H9 (cell line): ENCODE measurements around the gene EPHA8. TPM values are rescaled to one million over a fixed set of nuclear protein-coding genes. Genes with fewer than 3 reads are reported as not detected.

Experiments
- DNase-seq: peaks from one replicate; pipeline ENCODE4 v3.0.0-alpha.2; 2017
- H2AFZ ChIP-seq: one replicate; pipeline ENCODE4 v1.6.1; 2013; ENCODE audit warnings: mild to moderate bottlenecking, low read length, control low read depth, moderate library complexity
- H2AK5ac ChIP-seq: 2 replicates; pipeline ENCODE4 v1.6.1; 2013; ENCODE audit warnings: low read length, control low read depth, mixed read lengths; ENCODE audit not compliant: insufficient read length
- H2BK120ac ChIP-seq: one replicate; pipeline ENCODE4 v1.6.1; 2013; ENCODE audit warnings: low read depth, mild to moderate bottlenecking, low read length, control low read depth, inconsistent platforms; ENCODE audit not compliant: poor library complexity, severe bottlenecking
- H2BK12ac ChIP-seq: 2 replicates; pipeline ENCODE4 v1.6.1; 2013; ENCODE audit warnings: low read length, control low read depth, mixed read lengths, low read depth; ENCODE audit not compliant: insufficient read length
- H2BK15ac ChIP-seq: 2 replicates; pipeline ENCODE4 v1.6.1; 2013; ENCODE audit warnings: low read depth, low read length, control low read depth
- H2BK20ac ChIP-seq: one replicate; pipeline ENCODE4 v1.6.1; 2013; ENCODE audit warnings: low read depth, mild to moderate bottlenecking, low read length, control low read depth, inconsistent platforms; ENCODE audit not compliant: poor library complexity, severe bottlenecking
- H2BK5ac ChIP-seq: 2 replicates; pipeline ENCODE4 v1.6.1; 2013; ENCODE audit warnings: low read length, control low read depth, mixed read lengths; ENCODE audit not compliant: insufficient read length
- H3K14ac ChIP-seq: 2 replicates; pipeline ENCODE4 v1.6.1; 2013; ENCODE audit warnings: low read length, control low read depth; ENCODE audit not compliant: insufficient read depth
- H3K18ac ChIP-seq: 2 replicates; pipeline ENCODE4 v1.6.1; 2013; ENCODE audit warnings: low read depth, mild to moderate bottlenecking, mixed read lengths, low read length, control low read depth; ENCODE audit not compliant: insufficient read length
- H3K23ac ChIP-seq: 2 replicates; pipeline ENCODE4 v1.6.1; 2013; ENCODE audit warnings: low read length, control low read depth, mixed read lengths, low read depth; ENCODE audit not compliant: insufficient read length
- H3K23me2 ChIP-seq: 2 replicates; pipeline ENCODE4 v1.6.1; 2013; ENCODE audit warnings: low read depth, mild to moderate bottlenecking, mixed read lengths, low read length, control low read depth; ENCODE audit not compliant: insufficient read length, poor library complexity, severe bottlenecking
- H3K27ac ChIP-seq: 2 replicates; pipeline ENCODE4 v1.5.1; 2013; ENCODE audit warnings: low read length, control low read depth, mixed read lengths, low read depth; ENCODE audit not compliant: insufficient read length
- H3K27me3 ChIP-seq: 2 replicates; pipeline ENCODE4 v1.6.1; 2013; ENCODE audit warnings: low read length, control low read depth, inconsistent platforms; ENCODE audit not compliant: insufficient read depth
- H3K4ac ChIP-seq: 2 replicates; pipeline ENCODE4 v1.6.1; 2013; ENCODE audit warnings: low read depth, mild to moderate bottlenecking, control low read depth, inconsistent platforms, low read length, moderate library complexity
- H3K4me1 ChIP-seq: 2 replicates; pipeline ENCODE4 v1.6.1; 2013; ENCODE audit warnings: low read length, control low read depth, inconsistent platforms; ENCODE audit not compliant: insufficient read depth
- H3K4me2 ChIP-seq: 2 replicates; pipeline ENCODE4 v1.6.1; 2013; ENCODE audit warnings: low read length, control low read depth, mixed read lengths; ENCODE audit not compliant: insufficient read length, insufficient read depth
- H3K56ac ChIP-seq: 2 replicates; pipeline ENCODE4 v1.6.1; 2013; ENCODE audit warnings: low read depth, mild to moderate bottlenecking, mixed read lengths, low read length, control low read depth; ENCODE audit not compliant: insufficient read length
- H3K79me1 ChIP-seq: 2 replicates; pipeline ENCODE4 v1.6.1; 2013; ENCODE audit warnings: low read depth, mild to moderate bottlenecking, moderate library complexity, low read length, control low read depth, inconsistent platforms; ENCODE audit not compliant: insufficient read depth, poor library complexity, severe bottlenecking
- H3K79me2 ChIP-seq: 2 replicates; pipeline ENCODE4 v1.6.1; 2013; ENCODE audit warnings: low read length, control low read depth, inconsistent platforms; ENCODE audit not compliant: insufficient read depth
- H3K9ac ChIP-seq: 2 replicates; pipeline ENCODE4 v1.6.1; 2013; ENCODE audit warnings: low read length, control low read depth, mixed read lengths; ENCODE audit not compliant: insufficient read length; ENCODE audit errors: extremely low read depth
- H3K9me3 ChIP-seq: one replicate; pipeline ENCODE4 v1.6.1; 2013; ENCODE audit warnings: low read depth, low read length, inconsistent platforms; ENCODE audit not compliant: control insufficient read depth
- H3T11ph ChIP-seq: one replicate; pipeline ENCODE4 v1.6.1; 2013; ENCODE audit warnings: mild to moderate bottlenecking, low read length, control low read depth, inconsistent platforms
- H4K20me1 ChIP-seq: one replicate; pipeline ENCODE4 v1.6.1; 2013; ENCODE audit not compliant: control insufficient read depth, insufficient read length, insufficient read depth
- H4K5ac ChIP-seq: 2 replicates; pipeline ENCODE4 v1.6.1; 2013; ENCODE audit warnings: low read depth, mild to moderate bottlenecking, mixed read lengths, low read length, control low read depth; ENCODE audit not compliant: insufficient read length
- H4K8ac ChIP-seq: replicated peaks from 2 replicates; pipeline ENCODE4 v1.6.1; 2013; ENCODE audit warnings: low read length, control low read depth, mixed read lengths, low read depth; ENCODE audit not compliant: insufficient read length
- H4K91ac ChIP-seq: 2 replicates; pipeline ENCODE4 v1.6.1; 2013; ENCODE audit warnings: low read depth, mild to moderate bottlenecking, moderate library complexity, mixed read lengths, low read length, control low read depth; ENCODE audit not compliant: insufficient read length
- H3K27ac Mint-ChIP-seq, 3 experiments: 2 replicates in 2 of 3; 3 replicates in 1 of 3; pipeline ENCODE4 v1.8.0; 2020 to 2021; ENCODE audit warnings: mixed read lengths in 3 of 3, mild to moderate bottlenecking in 1 of 3, moderate library complexity in 1 of 3
- H3K27me3 Mint-ChIP-seq: 2 replicates; pipeline ENCODE4 v1.8.0; 2021; ENCODE audit warnings: low read depth, mild to moderate bottlenecking, moderate library complexity, mixed read lengths
- H3K36me3 Mint-ChIP-seq, 3 experiments: 2 replicates in 2 of 3; 3 replicates in 1 of 3; pipeline ENCODE4 v1.8.0; 2020 to 2021; ENCODE audit warnings: low read depth in 3 of 3, mixed read lengths in 3 of 3; ENCODE audit not compliant: insufficient read depth in 1 of 3
- H3K4me1 Mint-ChIP-seq, 2 experiments: 2 replicates each; pipeline ENCODE4 v1.8.0; 2020; ENCODE audit warnings: mixed read lengths in 2 of 2
- H3K4me3 Mint-ChIP-seq, 2 experiments: 2 replicates in 1 of 2; 3 replicates in 1 of 2; pipeline ENCODE4 v1.8.0; 2020 to 2021; ENCODE audit warnings: mild to moderate bottlenecking in 2 of 2, mixed read lengths in 2 of 2, moderate library complexity in 1 of 2
- H3K9me3 Mint-ChIP-seq, 2 experiments: 2 replicates in 1 of 2; 3 replicates in 1 of 2; pipeline ENCODE4 v1.8.0; 2020; ENCODE audit warnings: mild to moderate bottlenecking in 2 of 2, mixed read lengths in 2 of 2, moderate library complexity in 1 of 2
- CTCF ChIP-seq: fragments of 200-600 bp; sonication (generic); conservative IDR thresholded peaks from 3 replicates; pipeline ENCODE4 v1.8.0; 2021; ENCODE audit warnings: antibody characterized with exemption, mild to moderate bottlenecking
- WGBS: extraction: QIAGEN DNeasy Blood & Tissue Kit; methylation state at CpG from one replicate; pipeline ENCODE4 v1.1.7; 2013; ENCODE audit warnings: missing lambda C conversion rate, low lambda C conversion rate, mixed read lengths; ENCODE audit not compliant: insufficient read length; ENCODE audit errors: extremely low coverage; 5-methylcytosine and 5-hydroxymethylcytosine counted together
- total RNA-seq: library from RNA; stranded (reverse); gene quantifications from 2 replicates; pipeline ENCODE4 v1.2.1, GENCODE V29; 2021

EPHA8 gene
- total RNA-seq, 1 experiment from 2014 or later, result 3.4 TPM

GRCh38 chr1:22550021-22550420 lies 13.3 kb upstream of the EPHA8 start:
- no peak overlapping the region for H3K23ac ChIP-seq
- Mint-ChIP-seq H3K4me1 (peaks cover 21 to 63% of the 10 kb centered on the region in 2 experiments), H3K36me3 (no peaks in the 10 kb centered on the region; a peak in 1 of 7 replicates), H3K27me3 (peaks cover 20% of the 10 kb centered on the region), H3K27ac (no peak overlapping the region; a peak in 1 of 7 replicates), H3K4me3 (no peak overlapping the region), H3K9me3 (no peaks in the 10 kb centered on the region)
- no peak overlapping the region for H2AFZ ChIP-seq
- DNase-seq, result no peak
- no peak overlapping the region for H4K8ac ChIP-seq
- no peak overlapping the region for H3K14ac ChIP-seq
- peaks cover 2% of the 10 kb centered on the region for H4K20me1 ChIP-seq
- no peaks in the 10 kb centered on the region for H3K23me2 ChIP-seq
- H3T11ph ChIP-seq, result no peak overlapping the region
- H2BK5ac ChIP-seq, result no peak overlapping the region
- H2BK120ac ChIP-seq, result no peak overlapping the region
- no peak overlapping the region for H4K5ac ChIP-seq
- H3K4me1 ChIP-seq, result peaks cover 7% of the 10 kb centered on the region; the same call in 1 of the 2 replicates
- no peak overlapping the region for H4K91ac ChIP-seq
- H3K4me2 ChIP-seq, result no peak overlapping the region
- no peak overlapping the region for H2BK12ac ChIP-seq
- no peaks in the 10 kb centered on the region for H3K79me2 ChIP-seq
- H2AK5ac ChIP-seq, result no peak overlapping the region
- no CpG with 5 or more reads among the region's 11 CpGs for WGBS
- H3K9ac ChIP-seq, result no peak overlapping the region
- H3K9me3 ChIP-seq, result no peaks in the 10 kb centered on the region
- H3K56ac ChIP-seq, result no peak overlapping the region
- H2BK15ac ChIP-seq, result no peak overlapping the region
- H2BK20ac ChIP-seq, result no peak overlapping the region
- H3K4ac ChIP-seq, result no peak overlapping the region
- no peaks in the 10 kb centered on the region for H3K27me3 ChIP-seq
- no peaks in the 10 kb centered on the region for H3K79me1 ChIP-seq
- no peak for TF ChIP-seq CTCF
- no peak overlapping the region for H3K18ac ChIP-seq
- H3K27ac ChIP-seq, result no peak overlapping the region
